ENCODE measurements around the gene PLEK. TPM values are rescaled to one million over a fixed set of nuclear protein-coding genes. Genes with fewer than 3 reads are reported as not detected.

The PLEK gene
- polyA plus RNA-seq, 3 donors = 351 to 708 (median 403) TPM

GRCh38 chr2:68325056-68325455 lies 40.0 kb upstream of the PLEK start:
- 97% methylated on average over 3 of the region's 3 CpGs for WGBS (ENCODE audit: insufficient coverage)
- no peak overlapping the region for H3K4me2 ChIP-seq (replicated peaks; ENCODE audit: extremely low read depth, low read length, poor library complexity, severe bottlenecking)
- no peak for TF ChIP-seq CTCF (IDR thresholded peaks at IDR 0.05)
- no peak overlapping the region for H3K4me3 ChIP-seq (replicated peaks in 1 of 3; ENCODE audit: low read depth in 2 of 3, low read length in 3 of 3)
- H3K79me2 ChIP-seq (ENCODE audit: insufficient read depth, low read length) = no peaks in the 10 kb centered on the region
- H3K9ac ChIP-seq (ENCODE audit: insufficient read depth, low read length, poor library complexity, severe bottlenecking) = no peak overlapping the region
- no peak for DNase-seq
- H2AFZ ChIP-seq (ENCODE audit: insufficient read depth, low read depth, low read length, poor library complexity, severe bottlenecking) = no peak overlapping the region
- no peaks in the 10 kb centered on the region for H3K9me3 ChIP-seq (replicated peaks in 1 of 2; ENCODE audit: control insufficient read depth in 1 of 2, insufficient read depth in 1 of 2, low read length in 2 of 2)
- peaks cover 4 to 5% of the 10 kb centered on the region in 2 donors for H3K4me1 ChIP-seq (ENCODE audit: control insufficient read depth in 1 of 2, insufficient read depth in 2 of 2, low read length in 2 of 2)
- intact Hi-C loops (cut with micrococcal nuclease) = no loop called here
- Mint-ChIP-seq H3K9me3 (peaks cover 0 to 2% (median 0%) of the 10 kb centered on the region in 7 donors), H3K36me3 (peaks cover 0 to 2% of the 10 kb centered on the region in 2 donors), H3K4me1 (peaks cover 5% of the 10 kb centered on the region), H3K27me3 (ENCODE audit: low read depth in 3 of 3) (peaks cover 4 to 17% (median 13%) of the 10 kb centered on the region in 3 donors), H3K4me3 (no peak overlapping the region), H3K27ac (no peak overlapping the region)
- no peaks in the 10 kb centered on the region for H3K36me3 ChIP-seq (replicated peaks in 1 of 2; ENCODE audit: control insufficient read depth in 1 of 2, insufficient read depth in 2 of 2, low read length in 2 of 2)
- no peak overlapping the region for H3K27ac ChIP-seq (ENCODE audit: low read depth in 1 of 2, low read length in 2 of 2)
- H3K27me3 ChIP-seq (ENCODE audit: control insufficient read depth in 2 of 2, insufficient read depth in 2 of 2, low read length in 2 of 2) = peaks cover 8 to 15% of the 10 kb centered on the region in 2 donors
- H4K20me1 ChIP-seq (ENCODE audit: insufficient read depth, low read length) = no peaks in the 10 kb centered on the region

- Histone ChIP-seq H3K27ac (ENCODE audit: low read depth in 1 of 2, low read length in 2 of 2) (no peak overlapping the region), H2AFZ (ENCODE audit: insufficient read depth, low read depth, low read length, poor library complexity, severe bottlenecking) (no peak overlapping the region), H3K4me2 (replicated peaks; ENCODE audit: extremely low read depth, low read length, poor library complexity, severe bottlenecking) (no peak overlapping the region), H3K9me3 (replicated peaks in 1 of 2; ENCODE audit: control insufficient read depth in 1 of 2, insufficient read depth in 1 of 2, low read length in 2 of 2) (no peaks in the 10 kb centered on the region), H4K20me1 (ENCODE audit: insufficient read depth, low read length) (no peaks in the 10 kb centered on the region), H3K79me2 (ENCODE audit: insufficient read depth, low read length) (no peaks in the 10 kb centered on the region), H3K4me1 (ENCODE audit: control insufficient read depth in 1 of 2, insufficient read depth in 2 of 2, low read length in 2 of 2) (no peaks in the 10 kb centered on the region), H3K9ac (ENCODE audit: insufficient read depth, low read length, poor library complexity, severe bottlenecking) (no peak overlapping the region), H3K27me3 (ENCODE audit: control insufficient read depth in 2 of 2, insufficient read depth in 2 of 2, low read length in 2 of 2) (no peaks in the 10 kb centered on the region), H3K36me3 (replicated peaks in 1 of 2; ENCODE audit: control insufficient read depth in 1 of 2, insufficient read depth in 2 of 2, low read length in 2 of 2) (no peaks in the 10 kb centered on the region), H3K4me3 (replicated peaks in 1 of 3; ENCODE audit: low read depth in 2 of 3, low read length in 3 of 3) (no peak overlapping the region)
- no peak for TF ChIP-seq CTCF (IDR thresholded peaks at IDR 0.05)
- intact Hi-C loops (cut with micrococcal nuclease) = no loop called here
- Mint-ChIP-seq H3K27ac (no peak overlapping the region), H3K4me3 (no peak overlapping the region), H3K4me1 (no peaks in the 10 kb centered on the region), H3K36me3 (no peaks in the 10 kb centered on the region), H3K9me3 (peaks cover 0 to 2% (median 0%) of the 10 kb centered on the region in 7 donors), H3K27me3 (ENCODE audit: low read depth in 3 of 3) (peaks cover 0 to 1% (median 1%) of the 10 kb centered on the region in 3 donors)
- DNase-seq = no peak
- 67% methylated on average over 4 of the region's 5 CpGs for WGBS (ENCODE audit: insufficient coverage)
Observed at GRCh38 chr2:68328901-68329300, 36.2 kb upstream of the PLEK start.

All from CD14-positive monocyte (primary cell).